DND-41 (cell line): ENCODE measurements around the gene PRCC.

Experiments used
- ATAC-seq: fragments of 200-7000 bp; cut with Tn5 transposase; 3 replicates; pipeline ENCODE4 v1.9.1; 2021; ENCODE audit warnings: low read depth; ENCODE audit not compliant: insufficient read depth
- DNase-seq: peaks from one replicate; pipeline ENCODE4 v3.0.0-alpha.2; 2020
- H2AFZ ChIP-seq: 2 replicates; pipeline ENCODE4 v1.6.0; 2012; ENCODE audit warnings: low read depth, low read length
- H3K27ac ChIP-seq: 2 replicates; pipeline ENCODE4 v1.5.1; 2012; ENCODE audit warnings: low read length, inconsistent platforms
- H3K27me3 ChIP-seq: fragments of 200-600 bp; sonication (generic); 2 replicates; pipeline ENCODE4 v1.6.0; 2012; ENCODE audit warnings: low read length, mild to moderate bottlenecking, inconsistent platforms; ENCODE audit not compliant: insufficient read depth, poor library complexity
- H3K36me3 ChIP-seq: 2 replicates; pipeline ENCODE4 v1.5.1; 2012; ENCODE audit warnings: low read length, inconsistent platforms; ENCODE audit not compliant: insufficient read depth
- H3K4me1 ChIP-seq: 2 replicates; pipeline ENCODE4 v1.5.1; 2012; ENCODE audit warnings: mild to moderate bottlenecking, low read length; ENCODE audit not compliant: insufficient read depth
- H3K4me2 ChIP-seq: 2 replicates; pipeline ENCODE4 v1.6.0; 2012; ENCODE audit warnings: mild to moderate bottlenecking, moderate library complexity, low read length, inconsistent platforms; ENCODE audit not compliant: insufficient read depth
- H3K4me3 ChIP-seq, 2 experiments: fragments of 200-600 bp in 1 of 2; shearing (Covaris generic) in 1 of 2; 2 replicates each; pipeline ENCODE4 v1.5.1; 2012 to 2016; ENCODE audit warnings: inconsistent platforms in 2 of 2, low read length in 2 of 2, mild to moderate bottlenecking in 2 of 2, low read depth in 1 of 2, moderate library complexity in 1 of 2
- H3K79me2 ChIP-seq: 2 replicates; pipeline ENCODE4 v1.6.0; 2012; ENCODE audit warnings: low read length, inconsistent platforms; ENCODE audit not compliant: insufficient read depth
- H3K9ac ChIP-seq: 2 replicates; pipeline ENCODE4 v1.6.0; 2012; ENCODE audit warnings: low read depth, mild to moderate bottlenecking, inconsistent platforms, low read length, moderate library complexity
- H3K9me3 ChIP-seq: 2 replicates; pipeline ENCODE4 v1.5.1; 2012; ENCODE audit warnings: low read length, moderate library complexity, mild to moderate bottlenecking, inconsistent platforms; ENCODE audit not compliant: insufficient read depth, severe bottlenecking
- H4K20me1 ChIP-seq: 2 replicates; pipeline ENCODE4 v1.6.0; 2012; ENCODE audit warnings: low read length; ENCODE audit not compliant: insufficient read depth
- CTCF ChIP-seq: IDR thresholded peaks from 2 replicates; pipeline ENCODE4 v1.5.1; 2012; ENCODE audit warnings: borderline replicate concordance, low read length, moderate library complexity, mild to moderate bottlenecking; ENCODE audit not compliant: poor library complexity, severe bottlenecking; ENCODE audit errors: extremely low read depth
- EZH2 ChIP-seq: IDR thresholded peaks from 3 replicates; pipeline ENCODE4 v1.6.1; 2012; ENCODE audit warnings: borderline replicate concordance, low read depth, mild to moderate bottlenecking, moderate library complexity, low read length, inconsistent platforms; ENCODE audit not compliant: severe bottlenecking

PRCC gene

GRCh38 chr1:156796340-156797097 is 29.2 kb downstream of the PRCC start:
- ATAC-seq, result no peak
- Histone ChIP-seq H3K4me3 (no peak overlapping the region), H3K9ac (no peak overlapping the region), H3K27me3 (no peaks in the 10 kb centered on the region), H2AFZ (no peak overlapping the region), H3K36me3 (peaks cover 97% of the 10 kb centered on the region), H3K4me1 (no peaks in the 10 kb centered on the region), H3K9me3 (no peaks in the 10 kb centered on the region), H3K79me2 (no peaks in the 10 kb centered on the region), H3K4me2 (no peak overlapping the region), H3K27ac (no peak overlapping the region), H4K20me1 (peaks cover 2% of the 10 kb centered on the region; the same call in 1 of the 2 replicates)
- TF ChIP-seq CTCF, result no peak
- TF ChIP-seq EZH2, result no peak
- no peak for DNase-seq

GRCh38 chr1:156797212-156797871 is 30.0 kb downstream of the PRCC start:
- H3K27me3 ChIP-seq, result no peaks in the 10 kb centered on the region
- H3K27ac ChIP-seq, result no peak overlapping the region
- DNase-seq (peak; percentile 68), ATAC-seq (peak; percentile 83)
- H3K9me3 ChIP-seq, result no peaks in the 10 kb centered on the region
- H2AFZ ChIP-seq, result no peak overlapping the region
- no peak overlapping the region for H3K9ac ChIP-seq
- no peak overlapping the region for H3K4me3 ChIP-seq
- H4K20me1 ChIP-seq, result peaks cover 2% of the 10 kb centered on the region; the same call in 1 of the 2 replicates
- no peaks in the 10 kb centered on the region for H3K79me2 ChIP-seq
- H3K4me2 ChIP-seq, result no peak overlapping the region
- H3K36me3 ChIP-seq, result peaks cover 93% of the 10 kb centered on the region
- TF ChIP-seq EZH2 (no peak), CTCF (peak; percentile 89)
- no peaks in the 10 kb centered on the region for H3K4me1 ChIP-seq

- H3K9ac ChIP-seq, result no peak overlapping the region
- no peak overlapping the region for H3K27ac ChIP-seq
- DNase-seq, result no peak
These were observed 34.2 kb downstream of the PRCC start for GRCh38 chr1:156801409-156802121.

More at GRCh38 chr1:156801409-156802121, 34.2 kb downstream of the PRCC start:
- no peaks in the 10 kb centered on the region for H3K79me2 ChIP-seq
- ATAC-seq, result no peak
- no peaks in the 10 kb centered on the region for H3K4me1 ChIP-seq
- H3K4me3 ChIP-seq, result no peak overlapping the region
- H3K9me3 ChIP-seq, result no peaks in the 10 kb centered on the region
- no peaks in the 10 kb centered on the region for H3K27me3 ChIP-seq
- peaks cover 53% of the 10 kb centered on the region for H3K36me3 ChIP-seq
- H4K20me1 ChIP-seq, result 0 out of 2 replicates have a peak, but pooled peaks cover 2% of the 10 kb centered on the region
- H2AFZ ChIP-seq, result no peak overlapping the region
- TF ChIP-seq CTCF (peak; percentile 25), EZH2 (no peak)
- H3K4me2 ChIP-seq, result no peak overlapping the region
